Endothelial cell (in vitro differentiated cells): ENCODE measurements around the gene CCDC85B. TPM values are rescaled to one million over a fixed set of nuclear protein-coding genes. Genes with fewer than 3 reads are reported as not detected.

Source experiments
- DNase-seq: peaks from one replicate; pipeline ENCODE4 v3.0.0; 2021; ENCODE audit warnings: low spot score
- H3K27ac Mint-ChIP-seq: one replicate; pipeline ENCODE4 v1.8.0; 2021; ENCODE audit warnings: mixed read lengths, inconsistent platforms; ENCODE audit not compliant: unreplicated experiment
- H3K27me3 Mint-ChIP-seq: one replicate; pipeline ENCODE4 v1.8.0; 2021; ENCODE audit warnings: mild to moderate bottlenecking, moderate library complexity, mixed read lengths, inconsistent platforms; ENCODE audit not compliant: unreplicated experiment
- H3K36me3 Mint-ChIP-seq: one replicate; pipeline ENCODE4 v1.8.0; 2021; ENCODE audit warnings: mild to moderate bottlenecking, low read depth, mixed read lengths, inconsistent platforms; ENCODE audit not compliant: unreplicated experiment
- H3K4me1 Mint-ChIP-seq: one replicate; pipeline ENCODE4 v1.8.0; 2021; ENCODE audit warnings: mild to moderate bottlenecking, mixed read lengths, inconsistent platforms; ENCODE audit not compliant: unreplicated experiment
- H3K4me3 Mint-ChIP-seq: one replicate; pipeline ENCODE4 v1.8.0; 2021; ENCODE audit warnings: mild to moderate bottlenecking, mixed read lengths, inconsistent platforms; ENCODE audit not compliant: unreplicated experiment
- H3K9me3 Mint-ChIP-seq: one replicate; pipeline ENCODE4 v1.8.0; 2021; ENCODE audit warnings: mixed read lengths, inconsistent platforms; ENCODE audit not compliant: unreplicated experiment
- total RNA-seq: library from RNA; stranded (reverse); fragmentation: NEBNext Ultra II Directional; extraction: Animal tissue kit (Norgen Biotek cat#: 25700); gene quantifications from one replicate; pipeline ENCODE4 v1.2.1, GENCODE V29; 2021; ENCODE audit not compliant: unreplicated experiment
- TF ChIP-seq, protein P1 (sequence below): fragments of 200-600 bp; sonication (generic); IDR thresholded peaks from one replicate; pipeline ENCODE4 v1.5.0; 2021; ENCODE audit warnings: antibody characterized with exemption; ENCODE audit not compliant: unreplicated experiment

Gene CCDC85B
- total RNA-seq, 1 donor from 2014 or later, result 90.7 TPM

DNA sequence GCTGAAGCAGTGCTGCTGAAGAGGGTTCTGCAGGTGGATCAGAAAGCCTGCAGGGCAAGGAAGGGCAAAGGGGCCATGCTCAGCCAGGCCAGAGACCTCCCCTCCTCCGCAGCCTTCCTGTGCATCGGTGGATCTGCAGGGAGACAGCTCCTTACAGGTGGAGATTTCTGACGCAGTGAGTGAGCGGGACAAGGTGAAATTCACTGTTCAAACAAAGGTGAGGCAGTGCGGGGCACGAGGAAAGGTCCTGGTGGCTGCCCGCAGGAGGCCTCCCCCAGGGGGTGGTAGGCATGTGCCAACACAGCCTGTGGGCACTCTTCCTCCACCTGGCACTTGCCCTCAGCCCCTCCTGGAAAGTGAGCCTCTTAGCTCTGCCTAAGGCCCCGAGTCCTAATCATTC lies 41.1 kb upstream of the CCDC85B start:
- H3K9me3 Mint-ChIP-seq, result no peaks in the 10 kb centered on the region
- H3K4me3 Mint-ChIP-seq, result no peak overlapping the region
- H3K4me1 Mint-ChIP-seq, result peaks cover 12% of the 10 kb centered on the region
- TF ChIP-seq, protein P1, sequence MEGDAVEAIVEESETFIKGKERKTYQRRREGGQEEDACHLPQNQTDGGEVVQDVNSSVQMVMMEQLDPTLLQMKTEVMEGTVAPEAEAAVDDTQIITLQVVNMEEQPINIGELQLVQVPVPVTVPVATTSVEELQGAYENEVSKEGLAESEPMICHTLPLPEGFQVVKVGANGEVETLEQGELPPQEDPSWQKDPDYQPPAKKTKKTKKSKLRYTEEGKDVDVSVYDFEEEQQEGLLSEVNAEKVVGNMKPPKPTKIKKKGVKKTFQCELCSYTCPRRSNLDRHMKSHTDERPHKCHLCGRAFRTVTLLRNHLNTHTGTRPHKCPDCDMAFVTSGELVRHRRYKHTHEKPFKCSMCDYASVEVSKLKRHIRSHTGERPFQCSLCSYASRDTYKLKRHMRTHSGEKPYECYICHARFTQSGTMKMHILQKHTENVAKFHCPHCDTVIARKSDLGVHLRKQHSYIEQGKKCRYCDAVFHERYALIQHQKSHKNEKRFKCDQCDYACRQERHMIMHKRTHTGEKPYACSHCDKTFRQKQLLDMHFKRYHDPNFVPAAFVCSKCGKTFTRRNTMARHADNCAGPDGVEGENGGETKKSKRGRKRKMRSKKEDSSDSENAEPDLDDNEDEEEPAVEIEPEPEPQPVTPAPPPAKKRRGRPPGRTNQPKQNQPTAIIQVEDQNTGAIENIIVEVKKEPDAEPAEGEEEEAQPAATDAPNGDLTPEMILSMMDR, result no peak
- no peak for DNase-seq
- peaks cover 22% of the 10 kb centered on the region for H3K36me3 Mint-ChIP-seq
- no peak overlapping the region for H3K27ac Mint-ChIP-seq
- H3K27me3 Mint-ChIP-seq, result peaks cover 32% of the 10 kb centered on the region

DNA sequence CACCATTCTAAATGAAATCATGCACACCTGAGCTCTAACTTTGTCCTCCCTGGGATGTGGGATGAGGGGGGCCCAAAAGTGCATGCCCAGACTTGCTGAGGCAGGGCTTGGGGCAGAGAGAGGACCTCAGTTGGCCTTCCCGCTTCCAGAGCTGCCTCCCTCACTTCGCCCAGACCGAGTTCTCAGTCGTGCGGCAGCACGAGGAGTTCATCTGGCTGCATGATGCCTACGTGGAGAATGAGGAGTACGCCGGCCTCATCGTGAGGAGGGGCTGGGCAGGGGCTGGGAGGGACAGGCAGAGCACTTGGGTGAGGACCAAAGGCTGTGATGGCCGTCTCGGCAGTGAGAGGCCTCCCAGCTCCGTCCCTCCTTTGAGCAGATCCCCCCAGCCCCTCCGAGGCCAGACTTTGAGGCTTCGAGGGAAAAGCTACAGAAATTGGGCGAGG lies 40.7 kb upstream of the CCDC85B start:
- no peak overlapping the region for H3K4me3 Mint-ChIP-seq
- TF ChIP-seq, protein P1, result no peak
- peaks cover 16% of the 10 kb centered on the region for H3K4me1 Mint-ChIP-seq
- H3K27ac Mint-ChIP-seq, result no peak overlapping the region
- H3K27me3 Mint-ChIP-seq, result peaks cover 34% of the 10 kb centered on the region
- peaks cover 26% of the 10 kb centered on the region for H3K36me3 Mint-ChIP-seq
- H3K9me3 Mint-ChIP-seq, result no peaks in the 10 kb centered on the region
- DNase-seq, result no peak

DNA sequence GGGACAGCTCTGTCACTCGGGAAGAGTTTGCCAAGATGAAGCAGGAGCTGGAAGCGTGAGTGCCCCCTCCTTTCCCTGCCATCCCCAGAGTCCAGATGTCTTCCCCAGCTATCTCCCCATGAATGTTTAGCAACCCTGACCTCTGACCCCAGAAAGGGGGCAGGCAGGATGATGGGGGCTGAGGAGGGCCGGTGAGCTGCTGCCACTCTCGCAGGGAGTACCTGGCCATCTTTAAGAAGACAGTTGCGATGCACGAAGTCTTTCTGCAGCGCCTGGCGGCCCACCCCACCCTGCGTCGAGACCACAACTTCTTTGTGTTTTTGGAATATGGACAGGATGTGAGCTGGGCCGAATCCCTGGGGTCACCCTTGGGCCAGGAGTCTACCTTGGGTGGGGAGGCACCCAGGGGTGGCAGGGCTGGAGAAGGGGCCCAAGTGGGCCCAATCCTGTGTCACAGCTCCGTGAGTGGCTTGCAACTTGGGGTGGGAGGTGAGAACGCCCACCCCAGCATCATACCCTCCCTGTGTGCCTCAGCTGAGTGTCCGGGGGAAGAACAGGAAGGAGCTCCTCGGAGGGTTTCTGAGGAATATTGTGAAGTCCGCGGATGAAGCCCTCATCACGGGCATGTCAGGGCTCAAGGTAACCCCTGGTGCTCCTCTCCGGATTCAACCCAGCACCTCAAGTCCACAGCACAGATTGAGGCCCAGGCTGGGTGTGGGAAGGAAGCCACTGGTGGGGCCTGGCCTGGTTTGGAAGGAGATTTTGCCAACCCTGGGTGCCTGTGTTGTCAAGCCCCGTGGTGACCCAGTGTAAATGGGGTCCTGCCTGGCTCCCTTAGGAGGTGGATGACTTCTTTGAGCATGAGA lies 40.0 kb upstream of the CCDC85B start:
- TF ChIP-seq, protein P1, result no peak
- peaks cover 37% of the 10 kb centered on the region for H3K27me3 Mint-ChIP-seq
- DNase-seq, result no peak
- no peaks in the 10 kb centered on the region for H3K9me3 Mint-ChIP-seq
- peaks cover 33% of the 10 kb centered on the region for H3K36me3 Mint-ChIP-seq
- no peak overlapping the region for H3K27ac Mint-ChIP-seq
- peaks cover 17% of the 10 kb centered on the region for H3K4me1 Mint-ChIP-seq
- H3K4me3 Mint-ChIP-seq, result no peak overlapping the region

DNA sequence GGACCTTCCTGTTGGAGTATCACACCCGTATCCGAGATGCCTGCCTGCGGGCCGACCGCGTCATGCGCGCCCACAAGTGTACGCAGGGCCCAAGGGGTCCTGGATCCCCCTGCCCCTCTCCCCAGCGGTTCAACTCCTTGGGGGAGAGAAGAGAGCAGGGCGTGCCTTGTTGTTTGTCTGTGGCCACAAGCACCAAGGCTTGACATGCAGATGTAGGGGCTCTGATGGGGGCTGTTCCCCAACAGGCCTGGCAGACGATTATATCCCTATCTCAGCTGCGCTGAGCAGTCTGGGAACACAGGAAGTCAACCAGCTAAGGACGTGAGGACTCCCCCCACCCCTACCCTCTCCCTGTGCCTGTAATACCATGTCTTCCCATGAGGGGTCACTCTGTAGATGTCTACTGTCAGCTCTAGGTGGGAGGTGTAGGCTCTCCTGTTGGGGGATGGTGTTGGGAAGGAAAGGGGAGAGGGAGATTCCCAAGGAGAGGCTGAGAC lies 39.3 kb upstream of the CCDC85B start:
- no peak for DNase-seq
- Mint-ChIP-seq H3K27ac (peak overlapping the region; percentile 78), H3K4me3 (peak overlapping the region; percentile 85), H3K36me3 (peaks cover 39% of the 10 kb centered on the region), H3K4me1 (peaks cover 24% of the 10 kb centered on the region), H3K27me3 (peaks cover 41% of the 10 kb centered on the region), H3K9me3 (no peaks in the 10 kb centered on the region)
- TF ChIP-seq, protein P1, result peak; percentile 88

DNA sequence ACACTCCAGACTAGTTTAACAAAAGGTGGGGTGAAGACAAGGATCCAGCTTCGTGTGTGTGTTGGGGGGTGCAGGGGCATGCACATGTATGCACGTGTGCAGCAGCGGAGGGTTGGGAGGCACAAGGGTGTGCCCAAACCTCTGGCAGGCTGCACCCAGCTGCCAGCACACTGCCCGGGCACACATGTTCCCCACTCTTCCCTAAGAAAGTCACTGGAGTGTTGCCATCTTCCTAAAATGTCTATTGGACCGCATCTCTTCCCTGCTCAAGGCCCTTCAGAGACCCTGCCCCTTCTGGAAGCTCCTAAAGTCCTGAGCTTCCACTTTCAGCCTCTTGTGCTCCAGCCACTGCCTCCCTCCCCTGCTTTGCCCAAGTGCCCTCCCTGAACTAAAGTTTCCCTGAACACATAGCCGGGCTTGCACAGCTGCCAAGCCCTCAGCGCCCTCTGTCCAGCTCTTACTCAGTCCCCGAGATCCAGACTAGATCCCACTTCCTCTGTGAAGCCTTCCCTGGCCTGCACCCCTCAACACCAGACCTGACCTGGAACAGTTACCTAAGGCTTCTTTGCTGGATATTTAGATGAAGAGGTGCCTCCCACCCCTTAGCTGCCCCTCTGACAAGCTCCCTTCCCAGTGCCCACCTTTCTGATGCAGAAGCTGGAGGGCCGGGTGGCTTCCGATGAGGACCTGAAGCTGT lies 38.5 kb upstream of the CCDC85B start:
- Mint-ChIP-seq H3K27ac (peak overlapping the region; percentile 83), H3K9me3 (no peaks in the 10 kb centered on the region), H3K27me3 (peaks cover 49% of the 10 kb centered on the region), H3K4me3 (peak overlapping the region; percentile 85), H3K36me3 (peaks cover 47% of the 10 kb centered on the region), H3K4me1 (peaks cover 31% of the 10 kb centered on the region)
- TF ChIP-seq, protein P1, result no peak
- no peak for DNase-seq
